Endothelial cell of umbilical vein (primary cell): ENCODE results near the gene LRP10.

Experiments used
- CTCF ChIP-seq, 2 donors: IDR thresholded peaks; 1 replicate in 1 of 2; 2 replicates in 1 of 2; pipeline ENCODE4 v1.5.1; 2011; ENCODE audit warnings: low read length in 2 of 2, mild to moderate bottlenecking in 2 of 2, moderate library complexity in 2 of 2, control low read depth in 1 of 2, inconsistent platforms in 1 of 2, low read depth in 1 of 2; ENCODE audit not compliant: insufficient read depth in 1 of 2; ENCODE audit errors: extremely low read depth in 1 of 2
- FOS ChIP-seq: IDR thresholded peaks from 2 replicates; pipeline ENCODE4 v1.6.1; 2011; ENCODE audit warnings: mild to moderate bottlenecking, low read length, moderate library complexity, borderline replicate concordance; ENCODE audit not compliant: insufficient read depth
- POLR2A ChIP-seq: IDR thresholded peaks from 2 replicates; pipeline ENCODE4 v1.6.1; 2012; ENCODE audit warnings: low read depth, mild to moderate bottlenecking, control low read depth, low read length

- TF ChIP-seq POLR2A, result no peak
- no peak for TF ChIP-seq CTCF (IDR thresholded peaks at IDR 0.05; ENCODE audit: extremely low read depth in 1 of 2, insufficient read depth in 1 of 2, low read depth in 1 of 2, low read length in 2 of 2)
- TF ChIP-seq FOS, result no peak
These were observed 48.0 kb downstream of the LRP10 start for GRCh38 chr14:22919601-22919921.
